Measurements from ENCODE around the gene RARS2.
"Not testable (repeated sequence)": the region's sequence is repeated elsewhere in the genome, so short reads cannot be mapped to it uniquely, and the experiment has no call there.

RARS2 gene

DNA sequence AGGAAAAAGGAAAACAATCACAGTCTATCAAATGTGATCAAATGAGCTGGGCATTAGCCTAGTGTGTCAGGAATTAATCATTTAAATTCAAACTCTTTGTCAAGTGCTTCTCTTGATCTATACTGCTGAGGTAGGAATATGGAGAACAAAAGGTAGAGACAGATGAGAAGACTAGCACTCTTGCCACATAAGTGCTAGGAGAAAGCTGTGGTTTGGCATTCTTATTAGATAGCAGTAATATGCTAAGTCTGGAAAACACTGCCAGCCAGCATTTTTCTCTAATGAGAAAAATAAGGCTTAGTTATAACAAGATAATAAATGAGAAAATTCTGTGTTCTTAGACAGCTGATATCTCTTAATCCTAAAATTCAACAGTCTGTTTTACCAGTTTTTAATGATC, 39.1 kb upstream of the RARS2 start:
- CTCF ChIA-PET: no interaction called here

GRCh38 chr6:87628424-87628823, 38.6 kb upstream of the RARS2 start:
- no peak for TF ChIP-seq CTCF (IDR thresholded peaks at IDR 0.05; ENCODE audit: insufficient read depth, low read length, missing control alignments)
- POLR2A ChIA-PET: no interaction called here
- CTCF ChIA-PET: no interaction called here
- H3K4me3 ChIP-seq (ENCODE audit: low read depth, low read length): no peak overlapping the region
- DNase-seq (ENCODE audit: low read depth, low spot score): no peak

More for the DNA sequence above, 39.1 kb upstream of the RARS2 start:
- DNase-seq (ENCODE audit: low read depth, low spot score): peak; percentile 24
- no peak for TF ChIP-seq CTCF (IDR thresholded peaks at IDR 0.05; ENCODE audit: insufficient read depth, low read length, missing control alignments)
- no peak overlapping the region for H3K4me3 ChIP-seq (ENCODE audit: low read depth, low read length)
- POLR2A ChIA-PET: no interaction called here

GRCh38 chr6:87623248-87623647, 33.5 kb upstream of the RARS2 start:
- no peak for TF ChIP-seq CTCF (IDR thresholded peaks at IDR 0.05; ENCODE audit: insufficient read depth, low read length, missing control alignments)
- H3K4me3 ChIP-seq (ENCODE audit: low read depth, low read length): no peak overlapping the region
- peak; percentile 23 for DNase-seq (ENCODE audit: low read depth, low spot score)
- POLR2A ChIA-PET: no interaction called here
- CTCF ChIA-PET: no interaction called here

- POLR2A ChIA-PET: no interaction called here
- DNase-seq (ENCODE audit: low read depth, low spot score): no peak
- H3K4me3 ChIP-seq (ENCODE audit: low read depth, low read length): no peak overlapping the region
- no peak for TF ChIP-seq CTCF (IDR thresholded peaks at IDR 0.05; ENCODE audit: insufficient read depth, low read length, missing control alignments)
- CTCF ChIA-PET: no interaction called here
Observed at GRCh38 chr6:87618531-87618930, 28.7 kb upstream of the RARS2 start.

DNA sequence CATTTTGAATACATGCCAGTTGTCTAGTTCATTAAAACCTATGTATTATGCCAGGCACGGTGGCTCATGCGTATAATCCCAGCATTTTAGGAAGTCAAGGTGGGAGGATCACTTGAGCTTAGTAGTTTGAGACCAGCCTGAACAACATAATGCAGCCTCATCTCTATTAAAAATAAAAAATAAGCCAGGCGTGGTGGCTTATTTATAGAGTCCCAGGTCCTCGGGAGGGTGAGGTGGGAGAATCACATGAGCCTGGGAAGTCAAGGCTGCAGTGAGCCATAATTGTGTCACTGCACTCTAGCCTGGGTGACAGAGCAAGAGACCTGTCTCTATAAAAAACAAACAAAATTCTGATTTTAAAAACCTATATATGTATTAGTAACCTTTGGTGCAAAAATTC, 27.6 kb upstream of the RARS2 start:
- no peak for TF ChIP-seq CTCF (IDR thresholded peaks at IDR 0.05; ENCODE audit: insufficient read depth, low read length, missing control alignments)
- CTCF ChIA-PET: no interaction called here
- POLR2A ChIA-PET: no interaction called here
- no peak overlapping the region for H3K4me3 ChIP-seq (ENCODE audit: low read depth, low read length)
- no peak for DNase-seq (ENCODE audit: low read depth, low spot score)

DNA sequence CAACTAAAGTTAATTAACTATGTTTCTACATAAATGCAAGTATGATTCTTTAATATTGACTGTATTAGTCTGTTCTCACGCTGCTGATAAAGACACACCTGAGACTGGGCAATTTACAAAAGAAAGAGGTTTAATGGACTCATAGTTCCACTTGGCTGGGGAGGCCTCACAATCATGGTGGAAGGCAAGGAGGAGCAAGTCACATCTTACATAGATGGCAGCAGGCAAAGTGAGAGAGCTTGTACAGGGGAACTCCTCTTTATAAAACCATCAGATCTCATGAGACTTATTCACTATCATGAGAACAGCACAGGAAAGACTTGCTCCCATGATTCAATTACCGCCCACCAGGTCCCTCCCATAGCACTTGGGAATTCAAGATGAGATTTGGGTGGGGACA, 23.2 kb upstream of the RARS2 start:
- H3K4me3 ChIP-seq (ENCODE audit: low read depth, low read length); POLR2A ChIA-PET; CTCF ChIA-PET; DNase-seq (ENCODE audit: low read depth, low spot score): not testable (repeated sequence)

DNA sequence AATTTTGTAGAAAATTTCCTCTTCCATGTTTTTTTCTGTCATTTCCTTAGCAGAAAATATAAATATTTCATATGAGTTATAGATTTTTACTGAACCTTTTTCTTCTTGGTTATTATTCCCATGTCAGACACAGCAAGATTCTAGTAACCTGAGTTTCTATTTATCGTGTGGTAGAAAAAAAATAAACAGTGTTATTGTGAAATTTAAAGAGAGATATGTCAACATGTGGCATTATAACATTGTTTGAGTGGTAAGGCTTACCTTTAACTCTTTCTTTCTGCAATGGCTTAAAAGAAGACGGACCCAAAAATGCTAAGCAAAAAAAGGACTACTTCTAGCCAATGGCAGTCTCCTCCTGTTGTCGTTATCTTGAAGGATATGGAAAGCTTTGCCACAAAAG, 19.0 kb upstream of the RARS2 start:
- no peak overlapping the region for H3K4me3 ChIP-seq (ENCODE audit: low read depth, low read length)
- TF ChIP-seq CTCF (IDR thresholded peaks at IDR 0.05; ENCODE audit: insufficient read depth, low read length, missing control alignments): no peak
- ChIA-PET CTCF (no interaction called here), POLR2A (no interaction called here)
- no peak for DNase-seq (ENCODE audit: low read depth, low spot score)
